Subcutaneous abdominal adipose tissue (tissue), 5 donors: ENCODE measurements around the gene ZNF605.
A peak's percentile ranks its signal among the peaks of the same experiment; 100 is the strongest.
"Not testable (repeated sequence)": the region's sequence is repeated elsewhere in the genome, so short reads cannot be mapped to it uniquely, and the experiment has no call there.

Source experiments
- H3K27ac ChIP-seq: one replicate; pipeline ENCODE4 v1.7.0; 2013; ENCODE audit warnings: low read depth, mild to moderate bottlenecking, inconsistent platforms, low read length, moderate library complexity
- H3K27me3 ChIP-seq, 5 donors: one replicate each; pipeline ENCODE4 v1.7.0; 2013; ENCODE audit warnings: low read length in 5 of 5, inconsistent platforms in 1 of 5; ENCODE audit not compliant: control insufficient read depth in 5 of 5, insufficient read depth in 4 of 5
- H3K36me3 ChIP-seq, 5 donors: one replicate each; pipeline ENCODE4 v1.7.0; 2013; ENCODE audit warnings: low read length in 5 of 5; ENCODE audit not compliant: control insufficient read depth in 5 of 5, insufficient read depth in 5 of 5
- H3K4me1 ChIP-seq, 5 donors: one replicate each; pipeline ENCODE4 v1.7.0; 2013; ENCODE audit warnings: low read length in 5 of 5, mild to moderate bottlenecking in 3 of 5, moderate library complexity in 1 of 5; ENCODE audit not compliant: control insufficient read depth in 5 of 5, insufficient read depth in 5 of 5
- H3K4me3 ChIP-seq, 5 donors: one replicate each; pipeline ENCODE4 v1.7.0; 2013; ENCODE audit warnings: low read length in 5 of 5, low read depth in 1 of 5
- H3K9ac ChIP-seq, 5 donors: one replicate each; pipeline ENCODE4 v1.7.0; 2013; ENCODE audit warnings: low read length in 5 of 5, mild to moderate bottlenecking in 4 of 5, moderate library complexity in 3 of 5
- H3K9me3 ChIP-seq, 5 donors: one replicate each; pipeline ENCODE4 v1.7.0; 2013; ENCODE audit warnings: low read length in 5 of 5; ENCODE audit not compliant: control insufficient read depth in 5 of 5
- donor health status: healthy.
- donor health status: healthy.
- donor health status: healthy.
- donor health status: healthy.
- donor health status: healthy.

ZNF605 gene

GRCh38 chr12:132949936-132950837 is 5.9 kb downstream of the ZNF605 start:
- no peak overlapping the region for H3K9ac ChIP-seq
- H3K36me3 ChIP-seq = peaks cover 7 to 52% (median 48%) of the 10 kb centered on the region in 5 donors
- peak overlapping the region; percentile 8 to 35 (median 27) for H3K4me3 ChIP-seq
- H3K27me3 ChIP-seq = no peaks in the 10 kb centered on the region
- peaks cover 5 to 9% (median 8%) of the 10 kb centered on the region in 5 donors for H3K4me1 ChIP-seq
- peaks cover 38 to 82% (median 77%) of the 10 kb centered on the region in 5 donors for H3K9me3 ChIP-seq
- no peak overlapping the region for H3K27ac ChIP-seq

DNA sequence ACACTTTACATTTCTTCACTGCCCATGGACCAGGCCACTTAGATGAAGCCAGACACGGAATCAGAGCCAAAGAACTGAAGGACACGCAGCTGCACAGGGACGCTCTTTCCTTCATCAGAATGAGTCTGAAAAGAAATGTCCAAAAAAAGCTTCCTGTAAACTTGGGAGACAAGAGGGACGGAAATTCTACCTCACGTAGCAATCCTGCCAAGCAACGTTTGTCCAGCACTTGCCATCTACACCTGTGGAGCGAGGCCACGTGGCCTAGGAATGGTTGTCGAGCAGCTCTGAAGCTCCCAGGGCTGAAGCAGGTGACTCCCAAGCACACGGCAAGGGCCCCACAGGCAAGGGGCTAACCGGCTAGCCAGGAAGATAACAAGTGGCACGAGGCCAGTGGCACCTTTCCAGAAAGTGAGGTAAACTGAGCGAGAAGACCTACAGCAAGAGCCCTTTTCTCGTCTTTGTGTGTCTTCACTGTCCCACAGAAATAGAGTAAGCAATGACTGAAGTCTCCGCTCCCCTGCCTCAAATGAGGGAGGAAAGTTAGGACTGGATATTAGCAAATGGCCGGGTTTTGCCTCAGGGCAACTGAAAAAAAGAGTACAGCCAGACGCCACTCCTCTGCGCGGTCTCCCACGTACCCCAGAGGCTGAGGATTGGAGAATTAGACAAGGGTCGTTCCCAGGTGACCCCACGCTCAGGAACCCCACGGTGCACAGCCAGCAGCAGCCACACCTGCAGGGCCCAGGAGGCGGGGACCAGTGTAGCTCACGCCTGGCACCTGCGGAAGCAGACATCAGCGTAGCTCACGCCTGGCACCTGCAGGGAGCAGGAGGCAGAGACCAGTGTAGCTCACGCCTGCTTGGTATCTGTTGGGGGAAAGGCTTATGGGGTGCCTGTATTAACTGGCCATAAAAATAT is 7.7 kb downstream of the ZNF605 start:
- Histone ChIP-seq H3K4me3 (peak overlapping the region; percentile 0 to 45 (median 27)), H3K9me3 (peaks cover 48 to 94% (median 90%) of the 10 kb centered on the region in 5 donors), H3K9ac (no peak overlapping the region), H3K27me3 (no peaks in the 10 kb centered on the region), H3K4me1 (no peaks in the 10 kb centered on the region), H3K27ac (no peak overlapping the region), H3K36me3 (peaks cover 16 to 70% (median 66%) of the 10 kb centered on the region in 5 donors)

DNA sequence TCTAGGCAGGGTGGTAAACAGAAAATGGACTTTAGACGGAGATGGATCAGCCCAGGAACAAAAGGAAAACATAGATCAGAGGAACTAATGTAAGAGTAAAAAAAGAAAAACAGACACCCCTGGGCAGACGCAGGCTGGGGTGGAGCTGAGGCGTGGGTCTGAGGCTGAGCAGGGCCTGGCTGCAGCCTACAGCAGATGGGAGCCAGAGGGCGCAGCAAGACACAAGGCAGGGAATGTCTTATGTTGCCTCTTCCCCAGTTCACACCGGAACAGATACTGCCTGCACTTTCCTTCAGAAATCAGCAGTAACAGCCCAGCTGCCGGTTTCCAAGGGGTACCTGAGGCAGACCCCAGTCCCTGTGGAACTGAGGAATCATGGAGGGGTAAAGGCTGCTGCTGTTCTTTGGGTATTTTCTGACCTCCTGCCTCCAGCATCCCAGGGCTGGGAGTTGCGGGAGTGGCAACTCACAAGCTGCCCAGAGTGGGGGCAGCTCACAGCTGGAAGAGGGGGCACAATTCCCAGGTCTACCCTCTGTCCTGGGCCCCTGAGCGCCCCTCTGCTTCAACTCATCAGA is 9.8 kb downstream of the ZNF605 start:
- Histone ChIP-seq H3K36me3 (peaks cover 16 to 87% (median 79%) of the 10 kb centered on the region in 5 donors), H3K4me3 (peak overlapping the region; percentile 8 to 61 (median 49)), H3K27ac (no peak overlapping the region), H3K9me3 (peaks cover 53 to 98% (median 94%) of the 10 kb centered on the region in 5 donors), H3K27me3 (no peaks in the 10 kb centered on the region), H3K4me1 (no peaks in the 10 kb centered on the region), H3K9ac (no peak overlapping the region)

GRCh38 chr12:132945806-132946205 is 10.3 kb downstream of the ZNF605 start:
- peaks cover 53 to 98% (median 94%) of the 10 kb centered on the region in 5 donors for H3K9me3 ChIP-seq
- no peak overlapping the region for H3K9ac ChIP-seq
- H3K27ac ChIP-seq = no peak overlapping the region
- H3K4me3 ChIP-seq = peak overlapping the region; percentile 8 to 61 (median 49)
- no peaks in the 10 kb centered on the region for H3K27me3 ChIP-seq
- peaks cover 16 to 92% (median 80%) of the 10 kb centered on the region in 5 donors for H3K36me3 ChIP-seq
- no peaks in the 10 kb centered on the region for H3K4me1 ChIP-seq

DNA sequence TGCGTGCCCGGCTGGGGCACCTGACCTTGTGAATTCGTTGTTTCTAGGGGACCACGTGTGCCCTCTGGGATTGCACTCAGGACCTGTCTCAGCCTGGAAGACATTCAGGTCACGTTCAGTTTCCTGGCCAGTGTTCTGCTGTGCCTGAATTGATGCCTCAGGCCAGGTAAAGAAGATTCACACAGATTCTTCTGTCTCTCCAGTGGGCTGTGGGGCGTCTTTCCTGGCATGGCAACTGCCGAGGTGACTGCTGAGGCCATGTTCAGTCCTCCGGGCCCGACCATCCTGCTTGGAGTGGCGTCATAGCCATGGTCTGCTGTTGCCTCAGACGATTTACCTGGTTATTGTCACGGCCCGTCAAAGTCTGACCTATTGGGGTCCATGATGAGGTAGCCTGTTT is 13.5 kb downstream of the ZNF605 start:
- H3K9ac ChIP-seq = no peak overlapping the region

DNA sequence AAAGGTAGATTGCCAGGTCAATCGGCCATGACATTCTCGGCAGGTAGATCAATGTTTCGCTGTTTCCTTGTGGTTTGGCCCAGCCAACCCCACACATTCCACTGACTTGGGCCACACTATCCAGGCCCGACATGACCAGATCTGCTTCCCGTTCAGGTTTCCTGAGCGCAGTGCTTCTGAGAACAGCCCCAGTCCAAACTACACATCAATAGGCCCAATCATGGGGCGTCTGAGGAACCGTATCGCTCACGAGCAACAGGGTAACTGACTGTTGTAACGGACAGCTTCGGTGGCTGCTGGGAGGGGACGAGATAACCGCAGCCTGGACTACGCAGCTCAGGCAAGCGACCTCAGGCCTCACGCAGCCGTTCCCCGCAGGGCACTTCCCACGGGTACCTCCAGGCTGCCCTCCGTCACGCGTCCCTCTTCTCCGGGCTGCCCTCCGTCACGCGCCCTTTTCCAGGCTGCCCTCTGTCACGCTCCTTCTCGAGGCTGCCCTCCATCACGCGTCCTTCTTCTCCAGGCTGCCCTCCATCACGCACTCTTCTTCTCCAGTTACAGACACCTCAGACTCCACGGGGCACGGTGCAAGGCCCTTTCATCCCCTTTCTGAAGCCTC is 14.7 kb downstream of the ZNF605 start:
- Histone ChIP-seq H3K9me3 (peaks cover 38 to 85% (median 75%) of the 10 kb centered on the region in 5 donors), H3K27me3 (no peaks in the 10 kb centered on the region), H3K4me1 (no peaks in the 10 kb centered on the region), H3K27ac (no peak overlapping the region), H3K4me3 (peak overlapping the region; percentile 4 to 57 (median 42)), H3K9ac (no peak overlapping the region), H3K36me3 (peaks cover 16 to 64% (median 57%) of the 10 kb centered on the region in 5 donors)

More for the DNA sequence above, 13.5 kb downstream of the ZNF605 start:
- Histone ChIP-seq H3K27ac (no peak overlapping the region), H3K4me1 (no peaks in the 10 kb centered on the region), H3K4me3 (peak overlapping the region; percentile 3 to 61 (median 52)), H3K36me3 (peaks cover 16 to 71% (median 60%) of the 10 kb centered on the region in 5 donors), H3K9me3 (peaks cover 37 to 83% (median 75%) of the 10 kb centered on the region in 5 donors), H3K27me3 (no peaks in the 10 kb centered on the region)

- H3K4me3 ChIP-seq = peak overlapping the region in 4 of 5 donors; percentile 24 to 52 (median 36)
- no peaks in the 10 kb centered on the region for H3K4me1 ChIP-seq
- no peaks in the 10 kb centered on the region for H3K27me3 ChIP-seq
- H3K27ac ChIP-seq = no peak overlapping the region
- H3K9me3 ChIP-seq = peaks cover 31 to 80% (median 71%) of the 10 kb centered on the region in 5 donors
- H3K9ac ChIP-seq = no peak overlapping the region
- H3K36me3 ChIP-seq = peaks cover 9 to 51% (median 44%) of the 10 kb centered on the region in 5 donors
These were observed 15.9 kb downstream of the ZNF605 start for GRCh38 chr12:132940071-132940719.

GRCh38 chr12:132938807-132939206 is 17.3 kb downstream of the ZNF605 start:
- H3K4me1 ChIP-seq, H3K27ac ChIP-seq, H3K27me3 ChIP-seq, H3K4me3 ChIP-seq, H3K9ac ChIP-seq: not testable (repeated sequence)
- Histone ChIP-seq H3K36me3 (peaks cover 0 to 38% (median 30%) of the 10 kb centered on the region in 5 donors), H3K9me3 (peaks cover 26 to 80% (median 70%) of the 10 kb centered on the region in 5 donors)

DNA sequence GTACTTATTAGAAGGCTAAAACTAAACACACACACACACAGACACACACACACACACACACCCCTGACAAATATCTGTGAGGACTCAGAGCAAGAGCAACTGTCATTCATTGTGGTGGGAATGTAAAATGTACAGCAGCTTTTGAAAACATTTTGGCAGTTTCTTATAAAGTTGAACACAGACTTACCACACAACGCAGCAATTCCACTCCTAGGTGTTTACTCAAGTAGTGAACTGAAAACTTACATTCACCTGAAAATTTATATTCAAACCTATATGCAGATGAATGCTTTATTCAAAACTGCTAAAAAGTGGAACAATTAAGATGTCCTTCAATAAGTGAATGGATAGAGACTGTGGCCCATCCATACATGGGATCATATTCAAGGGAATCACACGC is 18.6 kb downstream of the ZNF605 start:
- Histone ChIP-seq H3K27me3 (no peaks in the 10 kb centered on the region), H3K9ac (no peak overlapping the region), H3K9me3 (peaks cover 36 to 80% (median 70%) of the 10 kb centered on the region in 5 donors), H3K36me3 (peaks cover 6 to 34% (median 26%) of the 10 kb centered on the region in 5 donors), H3K27ac (no peak overlapping the region), H3K4me3 (peak overlapping the region in 1 of 5 donors; percentile 44), H3K4me1 (no peaks in the 10 kb centered on the region)
